Glomerular endothelial cell (primary cell): ENCODE results near the gene TRAK1. TPM values are rescaled to one million over a fixed set of nuclear protein-coding genes. Genes with fewer than 3 reads are reported as not detected.
"Not testable (repeated sequence)": the region's sequence is repeated elsewhere in the genome, so short reads cannot be mapped to it uniquely, and the experiment has no call there.

Experiments used
- DNase-seq: peaks from one replicate; pipeline ENCODE4 v3.0.0-alpha.2; 2011; ENCODE audit warnings: low read depth, low spot score; ENCODE audit errors: extremely low read depth
- total RNA-seq: library from RNA; depleted of rRNA; stranded (reverse); fragments of >200 nt; gene quantifications from 2 replicates; pipeline ENCODE4 v1.2.3, GENCODE V29; 2015

Gene TRAK1
- total RNA-seq, 1 donor from 2014 or later = 58.7 TPM

DNA sequence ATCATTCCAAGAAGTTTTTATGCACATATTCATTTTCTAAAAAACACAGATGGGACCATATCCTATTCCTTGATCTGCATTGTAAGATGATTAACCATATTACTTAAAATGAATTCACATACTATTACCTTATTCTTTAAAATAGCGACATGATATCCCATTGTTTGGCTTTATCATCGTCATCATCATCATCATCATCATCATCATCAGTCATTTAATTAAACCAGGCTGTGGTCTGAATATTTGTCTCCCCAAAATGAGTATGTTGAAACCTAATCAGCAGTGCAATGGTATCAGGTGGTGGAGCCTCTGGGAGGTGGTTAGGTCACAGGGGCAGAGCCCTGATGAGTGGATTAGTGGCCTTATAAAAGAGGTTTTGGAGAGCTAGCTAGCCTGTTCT, 4.4 kb downstream of the TRAK1 start:
- DNase-seq = no peak

DNA sequence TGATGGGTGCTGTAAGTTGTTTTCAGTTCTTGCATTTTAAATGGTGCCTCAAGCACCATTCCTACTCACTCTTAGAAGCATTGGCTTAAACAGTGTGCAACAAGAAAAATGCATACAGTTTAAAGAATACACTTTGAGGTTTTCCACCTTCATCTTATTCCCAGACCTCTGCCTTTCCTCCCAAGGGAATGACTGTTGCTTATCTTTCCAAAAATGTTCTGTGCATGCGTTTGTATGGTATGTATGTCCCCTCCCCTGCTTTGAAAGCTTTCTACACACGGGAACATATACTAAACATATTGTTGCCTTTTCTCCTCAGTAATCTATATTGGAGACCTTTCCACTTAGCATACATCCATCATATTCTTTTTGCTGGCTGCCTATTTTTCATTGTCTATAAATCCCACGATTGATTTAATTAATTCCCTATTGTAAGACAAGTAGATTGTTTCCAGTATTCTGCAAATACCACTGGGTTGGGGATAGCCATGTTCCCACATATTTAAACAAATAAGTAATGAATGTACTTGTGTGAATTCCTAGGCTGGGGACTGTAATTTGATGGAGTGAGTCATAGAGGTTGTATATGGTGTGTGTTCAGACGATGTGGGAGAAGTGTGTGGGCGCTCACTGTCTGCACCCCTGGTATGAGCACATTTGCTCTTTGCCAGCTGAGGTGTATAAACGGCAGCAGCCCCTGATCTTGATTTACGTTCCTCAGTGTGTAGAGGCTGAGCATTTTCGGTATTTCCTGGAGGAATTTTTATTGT, 5.8 kb downstream of the TRAK1 start:
- no peak for DNase-seq

DNA sequence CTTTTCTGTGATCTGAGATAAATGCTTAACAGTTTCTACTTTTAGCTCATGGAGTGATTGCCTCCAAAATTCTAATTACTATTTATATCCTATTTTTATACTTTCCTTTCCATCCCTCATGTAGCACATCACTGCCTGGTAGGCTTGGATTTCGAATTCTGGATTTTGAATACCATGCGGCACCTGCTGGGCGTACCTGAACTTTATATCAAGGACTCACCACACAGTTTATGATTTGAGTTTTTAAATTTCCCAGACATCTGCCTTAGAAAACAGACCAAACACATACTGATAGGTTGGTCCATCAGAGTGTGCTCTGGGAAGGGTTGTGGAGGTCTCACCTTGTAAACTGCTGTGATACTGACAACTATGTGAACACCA, 6.4 kb downstream of the TRAK1 start:
- DNase-seq = no peak

DNA sequence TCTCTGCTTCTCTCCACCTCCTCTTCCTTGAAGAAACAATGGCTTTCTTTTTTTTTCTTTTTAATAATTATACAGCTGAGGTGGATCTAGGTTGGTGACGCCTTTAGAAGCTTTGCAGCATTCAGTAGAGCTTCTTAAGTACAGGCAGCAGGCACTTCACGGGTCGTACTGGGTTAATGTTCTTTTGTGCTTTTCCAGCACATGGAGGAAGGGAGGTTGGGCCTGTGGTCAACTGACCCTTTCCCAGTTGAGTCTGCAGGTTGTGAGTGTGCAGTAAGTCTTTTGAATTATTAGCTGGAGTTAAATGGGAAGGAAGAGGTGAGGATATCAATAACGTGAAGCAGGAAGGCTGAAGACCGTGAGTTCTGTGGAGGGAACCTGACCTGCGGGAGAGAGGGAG, 7.0 kb downstream of the TRAK1 start:
- DNase-seq = no peak

- no peak for DNase-seq
Observed at GRCh38 chr3:42099020-42099765, 8.0 kb downstream of the TRAK1 start.

- DNase-seq = no peak
Observed at GRCh38 chr3:42101048-42101447, 9.9 kb downstream of the TRAK1 start.

DNA sequence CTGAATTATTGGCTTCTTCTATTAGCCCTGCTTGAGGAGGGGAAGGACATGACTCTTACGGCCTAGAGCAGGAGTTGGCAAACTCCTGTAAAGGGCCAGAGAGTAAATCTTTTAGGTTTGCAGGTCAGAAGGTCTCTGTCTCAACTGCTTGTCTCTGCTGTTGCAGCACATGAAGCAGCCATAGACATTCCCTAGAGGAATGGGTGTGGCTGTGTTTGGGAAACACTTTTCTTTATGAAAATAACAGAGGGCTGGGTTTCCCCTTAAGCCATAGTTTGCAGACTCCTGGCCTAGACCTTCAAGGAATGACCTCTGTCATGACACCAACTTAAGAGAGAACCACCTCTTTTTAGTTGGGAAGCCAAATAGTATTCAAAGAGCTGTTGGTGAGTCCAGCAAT, 10.3 kb downstream of the TRAK1 start:
- DNase-seq = no peak

DNA sequence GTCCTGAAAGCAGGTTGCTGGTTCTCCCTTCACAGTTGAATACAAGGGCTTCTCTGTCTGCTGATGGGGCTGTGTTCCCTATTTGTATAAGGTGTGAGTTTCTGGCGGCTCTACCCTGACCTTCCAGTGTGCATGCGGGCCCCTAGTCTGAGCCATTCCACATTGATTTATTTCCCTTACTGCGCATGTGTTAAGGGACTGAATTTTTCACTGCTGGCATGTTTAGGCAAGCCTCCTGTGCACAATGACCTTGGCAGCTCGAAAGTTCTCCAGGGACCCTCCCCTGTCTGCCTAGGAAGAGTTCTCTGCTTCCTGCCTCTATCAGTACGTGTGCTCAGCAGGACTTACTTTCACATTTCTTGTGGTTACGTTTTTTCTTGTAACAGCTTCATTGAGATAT, 11.4 kb downstream of the TRAK1 start:
- no peak for DNase-seq

DNA sequence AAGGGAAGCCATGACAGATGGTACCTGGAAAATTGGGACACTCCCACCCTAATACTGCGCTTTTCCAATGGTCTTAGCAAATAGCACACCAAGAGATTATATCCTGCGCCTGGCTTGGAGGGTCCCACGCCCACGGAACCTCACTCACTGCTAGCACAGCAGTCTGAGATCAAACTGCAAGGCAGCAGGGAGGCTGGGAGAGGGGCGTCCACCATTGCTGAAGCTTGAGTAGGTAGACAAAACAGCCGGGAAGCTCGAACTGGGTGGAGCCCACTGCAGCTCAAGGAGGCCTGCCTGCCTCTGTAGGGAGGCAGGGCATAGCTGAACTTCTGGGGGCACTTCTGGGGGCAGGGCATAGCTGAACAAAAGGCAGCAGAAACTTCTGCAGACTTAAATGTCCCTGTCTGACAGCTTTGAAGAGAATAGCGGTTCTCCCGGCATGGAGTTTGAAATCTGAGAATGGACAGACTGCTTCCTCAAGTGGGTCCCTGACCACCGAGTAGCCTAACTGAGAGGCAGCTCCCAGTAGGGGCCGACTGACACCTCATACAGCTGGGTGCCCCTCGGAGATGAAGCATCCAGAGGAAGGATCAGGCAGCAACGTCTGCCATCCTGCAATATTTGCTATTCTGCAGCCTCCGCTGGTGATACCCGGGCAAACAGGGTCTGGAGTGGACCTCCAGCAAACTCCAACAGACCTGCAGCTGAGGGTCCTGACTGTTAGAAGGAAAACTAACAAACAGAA, 12.9 kb downstream of the TRAK1 start:
- not testable (repeated sequence) for DNase-seq

- DNase-seq = not testable (repeated sequence)
Observed at GRCh38 chr3:42105994-42106393, 14.8 kb downstream of the TRAK1 start.

DNA sequence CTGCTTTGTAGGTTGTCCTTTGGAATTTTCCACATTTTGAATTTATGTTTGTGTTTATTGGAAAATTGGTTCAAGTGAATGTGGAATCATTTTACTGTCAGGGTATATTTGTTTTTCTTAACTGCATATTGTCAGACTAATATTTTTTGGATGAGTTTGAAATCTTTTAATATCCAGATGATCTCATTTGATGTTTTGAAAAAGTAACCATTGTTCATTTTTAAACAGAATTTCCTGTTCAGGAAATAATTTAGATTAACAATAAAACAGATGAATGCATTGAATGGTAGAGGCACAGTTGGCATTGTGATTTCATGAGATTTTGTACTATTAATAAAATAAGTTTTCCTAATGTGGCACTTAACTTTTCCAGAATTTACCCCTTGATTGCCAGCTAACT, 15.5 kb downstream of the TRAK1 start:
- peak; percentile 57 for DNase-seq

DNA sequence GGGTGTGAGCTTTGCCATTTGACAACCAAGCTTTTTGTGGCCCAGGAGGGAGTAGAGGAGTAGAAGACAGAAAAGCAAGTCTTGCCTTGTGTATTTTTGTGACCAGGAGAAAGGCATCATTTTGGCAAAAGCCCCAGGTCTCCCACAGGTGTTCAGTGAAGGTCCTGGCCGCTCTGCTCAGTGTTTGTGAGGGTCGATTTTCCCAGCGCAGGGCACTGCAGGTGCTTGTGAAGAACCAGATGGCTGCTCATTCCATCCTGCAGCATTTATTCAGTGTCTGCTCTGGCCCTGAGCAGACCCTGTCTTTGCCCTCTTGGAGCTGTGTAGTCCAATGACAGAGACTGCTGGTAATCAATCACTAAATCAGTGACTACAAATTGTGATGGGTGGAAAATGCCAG, 19.5 kb downstream of the TRAK1 start:
- no peak for DNase-seq

- DNase-seq = no peak
Observed at GRCh38 chr3:42114130-42114725, 23.1 kb downstream of the TRAK1 start.

DNA sequence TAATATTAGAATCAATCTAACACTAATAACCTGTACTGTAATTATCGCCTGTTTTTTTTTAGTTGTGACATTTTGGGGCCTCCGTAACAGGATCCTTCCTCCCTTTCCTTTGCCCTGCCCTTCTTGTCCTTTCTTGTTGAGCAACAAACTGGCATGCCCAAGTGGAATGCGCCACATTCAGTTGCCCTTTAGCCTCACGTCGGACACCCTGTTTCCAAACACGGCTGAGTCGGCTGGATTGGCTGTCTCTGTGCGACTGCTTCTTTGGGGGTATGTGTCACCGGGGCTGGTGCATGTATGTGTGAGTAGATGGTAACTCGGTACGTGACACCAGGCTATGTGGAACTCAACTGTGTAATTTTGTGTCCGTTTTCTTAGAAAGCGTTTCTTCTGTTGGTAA, 24.1 kb downstream of the TRAK1 start:
- no peak for DNase-seq

DNA sequence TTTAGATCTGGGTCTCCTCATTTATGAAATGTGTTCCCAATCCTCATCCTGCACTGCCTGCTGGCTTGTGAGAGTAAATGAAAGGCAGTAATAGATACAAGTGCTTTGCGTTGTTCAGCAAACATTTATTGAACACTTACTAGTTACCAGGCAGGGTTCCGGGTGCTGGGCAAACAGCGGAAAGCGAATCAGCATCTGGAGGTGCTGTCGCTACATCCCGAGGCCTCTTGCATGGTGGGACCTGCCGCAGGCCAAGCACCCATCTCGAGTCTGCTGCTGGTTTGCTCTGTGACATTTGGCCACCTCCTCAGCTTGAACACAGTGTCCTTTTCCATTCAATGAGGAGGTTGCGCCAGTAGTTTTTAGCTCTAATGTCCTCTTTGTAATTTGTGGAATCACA, 24.8 kb downstream of the TRAK1 start:
- no peak for DNase-seq

DNA sequence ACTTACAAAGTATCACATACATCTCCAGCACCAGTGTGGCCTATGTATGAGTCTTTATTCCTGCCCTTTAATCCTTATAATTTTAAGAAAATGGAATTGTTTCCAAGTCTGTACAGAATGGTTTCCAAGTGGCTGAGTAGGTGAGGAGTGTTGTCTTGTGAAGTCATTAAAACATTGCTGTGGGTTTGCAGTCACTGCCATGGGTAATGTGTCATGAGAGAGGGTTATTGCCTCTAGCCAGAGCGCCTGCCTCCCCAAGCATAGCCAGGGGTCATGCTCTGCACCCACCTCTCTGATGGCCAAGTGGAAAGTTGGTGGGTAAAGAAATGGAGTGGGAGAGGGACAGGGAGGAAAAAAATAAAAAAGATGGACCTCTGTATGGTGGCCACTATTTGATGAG, 25.3 kb downstream of the TRAK1 start:
- DNase-seq = no peak

DNA sequence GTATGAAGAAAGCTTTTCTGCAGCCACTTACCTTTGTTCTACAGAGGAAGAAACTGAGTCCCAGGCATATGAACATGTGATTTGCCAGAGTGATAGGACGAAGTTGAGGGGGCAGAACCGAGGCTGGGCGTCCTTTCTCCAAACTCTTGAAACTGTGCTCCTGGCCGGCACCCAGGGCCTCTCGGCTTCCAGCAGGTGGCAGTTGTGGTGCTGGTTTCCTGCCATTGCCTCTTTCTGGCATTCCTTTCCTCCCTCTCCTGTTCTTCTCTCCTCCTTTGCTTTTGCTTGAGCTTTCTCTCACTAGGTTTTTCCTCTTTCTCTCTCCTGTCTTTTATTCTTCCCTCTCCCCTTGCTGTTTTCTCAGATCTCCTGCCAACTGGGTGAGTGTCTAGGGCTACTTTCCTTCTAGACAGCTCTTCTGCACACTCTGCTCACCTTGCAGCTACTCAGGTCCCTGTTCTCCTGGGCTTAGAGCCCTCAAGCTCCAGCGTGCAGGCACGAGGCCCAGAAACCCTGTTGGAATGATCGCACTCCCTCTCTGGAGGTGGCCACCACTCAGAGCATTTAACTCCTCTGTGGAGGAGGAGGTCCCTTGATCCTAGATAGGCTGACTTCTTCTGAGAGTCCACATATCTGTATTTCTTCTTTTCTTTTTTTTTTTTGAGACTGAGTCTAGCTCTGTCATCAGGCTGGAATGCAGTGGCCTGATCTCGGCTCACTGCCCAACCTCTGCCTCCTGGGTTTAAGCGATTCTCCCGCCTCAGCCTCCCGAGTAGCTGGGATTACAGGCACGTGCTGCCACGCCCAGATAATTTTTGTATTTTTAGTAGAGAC, 26.2 kb downstream of the TRAK1 start:
- no peak for DNase-seq

DNA sequence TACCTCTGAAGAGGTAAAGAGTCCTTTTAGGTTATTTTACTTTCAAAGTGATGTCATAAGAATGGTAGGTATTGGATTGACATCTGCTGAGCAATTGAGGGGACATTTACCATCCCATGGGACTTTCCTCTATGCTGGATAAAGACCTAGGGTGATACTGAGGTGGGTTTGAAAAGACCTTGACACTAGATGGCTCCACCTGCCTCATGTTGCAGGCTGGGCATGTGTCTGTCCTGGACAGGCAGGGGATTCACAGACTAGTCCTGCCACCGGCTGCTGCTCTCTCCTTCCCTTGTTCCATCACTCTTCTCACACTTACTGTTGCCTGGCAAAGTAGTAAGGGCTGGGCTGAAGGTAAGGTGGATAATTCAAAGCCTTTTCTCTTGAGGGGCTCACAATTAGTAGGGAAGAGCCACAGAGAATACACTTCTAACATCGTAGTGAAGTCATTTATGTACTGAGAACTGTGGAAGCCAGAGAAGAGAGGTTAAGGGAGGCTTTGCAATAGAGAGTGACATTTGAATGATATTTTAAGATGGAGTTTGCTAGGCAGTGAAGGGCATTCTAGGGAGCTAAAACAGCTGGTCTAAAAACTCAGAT, 27.7 kb downstream of the TRAK1 start:
- no peak for DNase-seq

DNA sequence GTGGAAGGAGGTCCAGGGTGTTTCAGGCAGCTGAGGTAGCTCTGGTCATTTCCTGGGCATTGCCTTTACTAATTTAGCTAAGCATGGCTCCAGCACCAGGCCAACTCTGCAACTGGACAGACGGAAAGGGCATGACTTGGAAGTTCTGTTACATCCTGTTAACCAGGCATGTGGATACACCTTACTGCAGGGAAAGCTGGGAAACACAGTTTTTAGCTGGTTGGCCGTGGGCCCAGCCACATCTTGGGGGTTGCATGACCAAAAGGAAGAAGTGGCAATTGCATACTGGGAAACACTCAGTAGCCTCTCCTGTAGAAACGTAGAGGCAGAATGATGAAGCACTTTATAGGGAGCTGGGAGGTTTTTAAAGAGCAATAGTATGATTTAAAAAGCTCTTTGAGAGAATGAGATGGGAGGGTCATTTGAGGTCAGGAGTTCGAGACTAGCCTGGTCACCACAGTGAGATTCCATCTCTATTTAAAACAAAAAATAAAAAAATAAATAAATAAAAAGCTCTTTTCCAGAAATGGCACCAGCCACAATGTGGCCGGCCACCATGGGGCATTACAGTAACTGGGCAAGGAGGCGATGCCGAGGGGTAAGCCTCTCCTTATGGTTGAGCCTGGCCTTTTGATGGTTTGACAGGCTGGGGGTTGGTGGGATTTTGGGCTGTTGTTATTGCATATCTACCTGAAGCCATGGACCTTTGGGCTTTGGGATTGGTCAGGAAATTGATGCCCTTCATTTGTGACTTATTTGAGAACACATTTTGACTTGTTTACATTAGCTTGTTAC, 28.6 kb downstream of the TRAK1 start:
- peak; percentile 64 for DNase-seq
